Upper lobe of left lung (tissue), 4 donors: ENCODE results near the gene TNS3.

Experiments
- CTCF ChIP-seq, 6 experiments: fragments of 450-650 bp in 4 of 6; fragments of 200-600 bp in 2 of 6; sonication (generic) in 2 of 6; IDR thresholded peaks; one replicate each; pipeline ENCODE4 v1.5.1; 2016 to 2019; ENCODE audit warnings: antibody characterized with exemption in 6 of 6
- POLR2A ChIP-seq, 4 donors: fragments of 450-650 bp; IDR thresholded peaks; one replicate each; pipeline ENCODE4 v1.5.1; 2016 to 2017; ENCODE audit warnings: antibody characterized with exemption in 4 of 4, mild to moderate bottlenecking in 2 of 4

GRCh38 chr7:47509571-47509970 lies 72.3 kb downstream of the TNS3 start:
- TF ChIP-seq CTCF (IDR thresholded peaks at IDR 0.05) (no peak), POLR2A (IDR thresholded peaks at IDR 0.05) (no peak)
